Glutamatergic neuron (in vitro differentiated cells): ENCODE measurements around the gene SNHG17. TPM values are rescaled to one million over a fixed set of nuclear protein-coding genes. Genes with fewer than 3 reads are reported as not detected.
"Not testable (repeated sequence)": the region's sequence is repeated elsewhere in the genome, so short reads cannot be mapped to it uniquely, and the experiment has no call there.

Experiments
- DNase-seq: peaks from one replicate; pipeline ENCODE4 v3.0.0; 2022
- H3K27ac Mint-ChIP-seq: one replicate; pipeline ENCODE4 v1.8.0; 2020; ENCODE audit warnings: mild to moderate bottlenecking, mixed read lengths, inconsistent platforms; ENCODE audit not compliant: unreplicated experiment
- H3K27me3 Mint-ChIP-seq: one replicate; pipeline ENCODE4 v1.8.0; 2020; ENCODE audit warnings: mild to moderate bottlenecking, moderate library complexity, mixed read lengths, inconsistent platforms; ENCODE audit not compliant: unreplicated experiment
- H3K36me3 Mint-ChIP-seq: one replicate; pipeline ENCODE4 v1.8.0; 2020; ENCODE audit warnings: mild to moderate bottlenecking, mixed read lengths, inconsistent platforms; ENCODE audit not compliant: unreplicated experiment
- H3K4me1 Mint-ChIP-seq: one replicate; pipeline ENCODE4 v1.8.0; 2020; ENCODE audit warnings: mild to moderate bottlenecking, low read depth, mixed read lengths, inconsistent platforms; ENCODE audit not compliant: unreplicated experiment
- H3K4me3 Mint-ChIP-seq: one replicate; pipeline ENCODE4 v1.8.0; 2020; ENCODE audit warnings: mild to moderate bottlenecking, mixed read lengths, inconsistent platforms; ENCODE audit not compliant: unreplicated experiment
- H3K9me3 Mint-ChIP-seq: one replicate; pipeline ENCODE4 v1.8.0; 2020; ENCODE audit warnings: mild to moderate bottlenecking, moderate library complexity, mixed read lengths, inconsistent platforms; ENCODE audit not compliant: unreplicated experiment
- CTCF ChIP-seq: fragments of 200-600 bp; sonication (generic); IDR thresholded peaks from one replicate; pipeline ENCODE4 v1.5.0; 2021; ENCODE audit not compliant: partially characterized antibody, unreplicated experiment
- total RNA-seq: library from RNA; stranded (reverse); fragmentation: NEBNext Ultra II Directional; extraction: Animal tissue kit (Norgen Biotek cat#: 25700); gene quantifications from one replicate; pipeline ENCODE4 v1.2.1, GENCODE V29; 2021; ENCODE audit not compliant: unreplicated experiment

The SNHG17 gene
- total RNA-seq, 1 donor from 2014 or later, result 33.0 TPM

- Mint-ChIP-seq H3K9me3 (no peaks in the 10 kb centered on the region), H3K4me1 (peaks cover 5% of the 10 kb centered on the region), H3K36me3 (no peaks in the 10 kb centered on the region), H3K27ac (no peak overlapping the region), H3K4me3 (no peak overlapping the region), H3K27me3 (peaks cover 3% of the 10 kb centered on the region)
- TF ChIP-seq CTCF, result no peak
- no peak for DNase-seq
Measured at GRCh38 chr20:38387953-38388352, 47.2 kb downstream of the SNHG17 start.

GRCh38 chr20:38386851-38387250 lies 48.3 kb downstream of the SNHG17 start:
- Mint-ChIP-seq H3K4me1 (peaks cover 5% of the 10 kb centered on the region), H3K9me3 (no peaks in the 10 kb centered on the region), H3K27me3 (peaks cover 3% of the 10 kb centered on the region), H3K36me3 (no peaks in the 10 kb centered on the region), H3K4me3 (no peak overlapping the region), H3K27ac (no peak overlapping the region)
- DNase-seq, result no peak
- TF ChIP-seq CTCF, result no peak

GRCh38 chr20:38386004-38386403 lies 49.1 kb downstream of the SNHG17 start:
- H3K27ac Mint-ChIP-seq, result no peak overlapping the region
- no peak overlapping the region for H3K4me3 Mint-ChIP-seq
- no peak for TF ChIP-seq CTCF
- no peaks in the 10 kb centered on the region for H3K36me3 Mint-ChIP-seq
- no peaks in the 10 kb centered on the region for H3K9me3 Mint-ChIP-seq
- H3K27me3 Mint-ChIP-seq, result peaks cover 3% of the 10 kb centered on the region
- no peak for DNase-seq
- H3K4me1 Mint-ChIP-seq, result peaks cover 5% of the 10 kb centered on the region

GRCh38 chr20:38383147-38383546 lies 52.0 kb downstream of the SNHG17 start:
- no peak overlapping the region for H3K4me3 Mint-ChIP-seq
- H3K27me3 Mint-ChIP-seq, result peaks cover 2% of the 10 kb centered on the region
- H3K9me3 Mint-ChIP-seq, result no peaks in the 10 kb centered on the region
- H3K4me1 Mint-ChIP-seq, result no peaks in the 10 kb centered on the region
- H3K27ac Mint-ChIP-seq, result no peak overlapping the region
- H3K36me3 Mint-ChIP-seq, result no peaks in the 10 kb centered on the region
- no peak for TF ChIP-seq CTCF
- DNase-seq, result no peak

GRCh38 chr20:38377838-38378237 lies 57.3 kb downstream of the SNHG17 start:
- not testable (repeated sequence) for DNase-seq, H3K9me3 Mint-ChIP-seq, H3K4me1 Mint-ChIP-seq, H3K27ac Mint-ChIP-seq, H3K36me3 Mint-ChIP-seq, H3K27me3 Mint-ChIP-seq, H3K4me3 Mint-ChIP-seq
